ENCODE measurements around the gene MRAS. TPM values are rescaled to one million over a fixed set of nuclear protein-coding genes. Genes with fewer than 3 reads are reported as not detected.

The MRAS gene
- total RNA-seq, 1 experiment from 2014 or later, result 13.2 TPM

DNA sequence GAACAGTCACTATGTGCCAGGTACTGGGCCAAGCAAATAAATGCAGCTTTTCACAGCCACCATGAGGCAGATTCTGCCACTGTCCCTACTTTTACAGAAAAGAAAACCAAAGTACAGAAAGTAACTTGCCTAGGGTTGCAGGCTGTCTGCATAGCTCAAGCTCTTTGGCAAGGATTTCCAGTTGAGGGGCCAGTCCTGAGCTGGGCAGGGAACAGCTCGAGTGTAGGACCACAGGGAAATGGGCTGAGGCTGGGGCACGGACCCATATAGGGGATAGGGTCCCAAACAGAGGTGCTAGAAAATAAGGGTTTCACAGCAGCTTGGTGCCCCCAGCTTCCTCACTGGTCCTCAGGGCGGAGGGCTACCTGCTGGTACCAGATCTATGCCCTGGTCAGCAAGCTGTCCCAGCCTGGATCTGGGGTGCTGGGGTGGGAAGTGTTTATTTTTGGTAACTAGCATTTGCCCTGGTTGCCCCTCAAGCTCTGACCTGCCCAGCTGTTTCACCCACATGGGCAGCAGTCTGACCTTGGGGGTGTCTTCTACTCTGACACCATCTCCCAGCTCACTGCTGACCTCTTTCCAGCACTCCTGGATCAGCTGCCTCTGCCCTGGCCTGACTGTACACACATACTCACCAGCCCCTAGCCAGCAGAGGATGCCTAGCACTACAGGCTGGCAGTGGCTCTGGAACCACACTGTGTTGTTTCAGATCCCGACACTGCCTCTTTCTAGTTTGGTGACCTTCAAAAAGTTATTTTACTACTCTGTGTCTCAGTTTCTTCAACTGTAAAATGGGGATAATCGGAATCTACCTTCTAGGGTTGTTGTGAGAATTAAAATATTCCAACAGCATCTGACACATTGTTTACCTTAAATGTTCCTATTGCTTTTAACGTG lies 16.2 kb downstream of the MRAS start:
- TF ChIP-seq, protein P1, sequence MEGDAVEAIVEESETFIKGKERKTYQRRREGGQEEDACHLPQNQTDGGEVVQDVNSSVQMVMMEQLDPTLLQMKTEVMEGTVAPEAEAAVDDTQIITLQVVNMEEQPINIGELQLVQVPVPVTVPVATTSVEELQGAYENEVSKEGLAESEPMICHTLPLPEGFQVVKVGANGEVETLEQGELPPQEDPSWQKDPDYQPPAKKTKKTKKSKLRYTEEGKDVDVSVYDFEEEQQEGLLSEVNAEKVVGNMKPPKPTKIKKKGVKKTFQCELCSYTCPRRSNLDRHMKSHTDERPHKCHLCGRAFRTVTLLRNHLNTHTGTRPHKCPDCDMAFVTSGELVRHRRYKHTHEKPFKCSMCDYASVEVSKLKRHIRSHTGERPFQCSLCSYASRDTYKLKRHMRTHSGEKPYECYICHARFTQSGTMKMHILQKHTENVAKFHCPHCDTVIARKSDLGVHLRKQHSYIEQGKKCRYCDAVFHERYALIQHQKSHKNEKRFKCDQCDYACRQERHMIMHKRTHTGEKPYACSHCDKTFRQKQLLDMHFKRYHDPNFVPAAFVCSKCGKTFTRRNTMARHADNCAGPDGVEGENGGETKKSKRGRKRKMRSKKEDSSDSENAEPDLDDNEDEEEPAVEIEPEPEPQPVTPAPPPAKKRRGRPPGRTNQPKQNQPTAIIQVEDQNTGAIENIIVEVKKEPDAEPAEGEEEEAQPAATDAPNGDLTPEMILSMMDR (IDR thresholded peaks at IDR 0.05; ENCODE audit: unreplicated experiment), result no peak
- Mint-ChIP-seq H3K27ac (ENCODE audit: unreplicated experiment) (no peak overlapping the region), H3K27me3 (ENCODE audit: unreplicated experiment) (peaks cover 40% of the 10 kb centered on the region), H3K9me3 (ENCODE audit: low read depth, unreplicated experiment) (no peaks in the 10 kb centered on the region), H3K4me1 (ENCODE audit: low read depth, unreplicated experiment) (no peaks in the 10 kb centered on the region), H3K4me3 (ENCODE audit: low read depth, unreplicated experiment) (no peak overlapping the region), H3K36me3 (ENCODE audit: insufficient read depth, unreplicated experiment) (no peaks in the 10 kb centered on the region)
- intact Hi-C loops (cut with micrococcal nuclease; ENCODE audit: unreplicated experiment), result no loop called here
- CTCF ChIA-PET, result interaction anchor here (0.6 to 1.2 kb wide), 2 partner anchors 10 to 218 kb away, joined by 4 to 7 read pairs; no protein-coding TSS in a partner anchor
- DNase-seq, result no peak
- BruUV-seq (replicated peaks), result no TSS peak

DNA sequence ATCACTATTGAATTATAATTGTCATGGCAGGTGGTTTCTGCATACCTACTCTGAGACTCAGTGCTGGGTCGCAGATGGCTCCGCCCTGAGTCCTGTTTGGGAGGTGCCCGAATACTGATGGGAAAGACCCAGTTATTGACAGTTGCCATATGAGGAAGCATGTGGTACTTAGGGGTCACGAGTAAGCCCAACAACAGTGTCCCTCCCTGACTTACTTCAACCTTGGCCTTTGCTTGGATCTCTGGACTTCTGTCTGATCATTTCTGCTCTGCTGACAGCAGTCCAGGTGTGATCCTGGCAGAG lies 16.8 kb downstream of the MRAS start:
- peaks cover 44% of the 10 kb centered on the region for H3K27me3 Mint-ChIP-seq (ENCODE audit: unreplicated experiment)
- BruUV-seq (replicated peaks), result no TSS peak
- TF ChIP-seq, protein P1 (IDR thresholded peaks at IDR 0.05; ENCODE audit: unreplicated experiment), result no peak
- no peaks in the 10 kb centered on the region for H3K4me1 Mint-ChIP-seq (ENCODE audit: low read depth, unreplicated experiment)
- CTCF ChIA-PET, result interaction anchor here (1.2 kb wide), 1 partner anchor 10 kb away, joined by 4 read pairs; no protein-coding TSS in a partner anchor
- H3K9me3 Mint-ChIP-seq (ENCODE audit: low read depth, unreplicated experiment), result no peaks in the 10 kb centered on the region
- H3K4me3 Mint-ChIP-seq (ENCODE audit: low read depth, unreplicated experiment), result no peak overlapping the region
- no peaks in the 10 kb centered on the region for H3K36me3 Mint-ChIP-seq (ENCODE audit: insufficient read depth, unreplicated experiment)
- no peak for DNase-seq
- intact Hi-C loops (cut with micrococcal nuclease; ENCODE audit: unreplicated experiment), result no loop called here
- H3K27ac Mint-ChIP-seq (ENCODE audit: unreplicated experiment), result no peak overlapping the region

DNA sequence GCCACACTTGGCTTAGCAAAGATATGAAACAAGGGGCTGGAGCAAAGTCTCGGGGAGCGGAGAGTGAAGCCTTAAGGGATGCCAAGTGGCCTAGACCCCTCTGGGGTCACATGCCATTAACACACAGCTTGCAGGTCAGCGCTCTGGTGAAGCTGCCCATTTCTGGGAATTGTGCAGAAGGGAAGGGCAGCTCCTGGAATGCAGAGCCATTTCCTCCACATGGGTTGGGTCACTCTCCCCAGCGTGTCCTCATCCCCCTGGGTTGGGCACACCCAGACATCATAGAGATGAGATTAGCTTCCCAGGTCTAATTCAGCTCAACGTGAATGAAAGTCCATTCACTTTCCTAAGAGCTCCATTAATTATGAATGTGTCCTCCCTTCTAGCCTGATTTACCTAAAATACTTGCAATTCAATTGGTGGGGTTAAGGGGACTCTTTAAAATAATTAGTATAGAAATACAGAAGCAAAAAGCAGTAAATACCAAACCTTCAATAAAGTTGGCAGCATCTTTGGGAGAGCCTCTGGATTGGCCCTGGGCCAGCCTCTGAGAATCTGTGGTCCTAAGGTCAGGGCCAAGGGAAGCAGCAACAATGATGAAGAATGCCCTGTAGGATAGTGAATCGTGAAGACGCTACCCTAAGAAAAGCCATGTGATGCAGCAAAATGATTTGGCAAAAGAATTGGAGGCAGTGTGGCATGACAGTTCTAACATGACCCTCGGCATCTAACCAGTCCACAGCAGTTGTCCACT lies 17.8 kb downstream of the MRAS start:
- CTCF ChIA-PET, result interaction anchor here (0.6 kb wide), 1 partner anchor 26 kb away, joined by 4 read pairs; no protein-coding TSS in a partner anchor
- Mint-ChIP-seq H3K27ac (ENCODE audit: unreplicated experiment) (no peak overlapping the region), H3K4me3 (ENCODE audit: low read depth, unreplicated experiment) (no peak overlapping the region), H3K27me3 (ENCODE audit: unreplicated experiment) (peaks cover 54% of the 10 kb centered on the region), H3K36me3 (ENCODE audit: insufficient read depth, unreplicated experiment) (no peaks in the 10 kb centered on the region), H3K9me3 (ENCODE audit: low read depth, unreplicated experiment) (no peaks in the 10 kb centered on the region), H3K4me1 (ENCODE audit: low read depth, unreplicated experiment) (no peaks in the 10 kb centered on the region)
- TF ChIP-seq, protein P1 (IDR thresholded peaks at IDR 0.05; ENCODE audit: unreplicated experiment), result no peak
- BruUV-seq (replicated peaks), result no TSS peak
- DNase-seq, result no peak
- intact Hi-C loops (cut with micrococcal nuclease; ENCODE audit: unreplicated experiment), result no loop called here

DNA sequence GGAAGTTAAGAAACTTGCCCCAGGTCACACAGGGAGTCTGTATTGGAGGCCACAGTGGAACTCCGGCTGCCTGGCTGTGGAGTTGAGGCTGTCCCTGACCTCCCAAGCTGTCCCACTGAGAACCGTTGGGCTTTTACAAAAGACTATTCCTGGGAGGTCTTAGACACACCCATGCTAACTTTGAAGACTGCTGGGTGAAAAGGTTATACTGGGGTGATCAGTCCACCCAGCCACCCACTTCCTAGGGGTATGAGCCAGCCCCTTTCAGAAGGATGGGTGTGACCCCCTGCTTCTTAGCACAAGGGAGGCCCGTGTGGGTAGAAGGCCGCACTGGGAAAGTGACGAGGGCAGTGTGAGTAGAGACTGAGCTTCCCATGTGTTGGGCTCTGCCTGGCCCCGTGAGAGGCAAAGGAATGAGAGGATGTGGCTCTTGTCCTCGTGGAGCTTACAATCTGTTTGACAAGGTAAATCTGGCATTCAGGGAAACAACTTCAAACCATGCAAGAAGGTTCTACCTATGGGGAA lies 19.0 kb downstream of the MRAS start:
- H3K27me3 Mint-ChIP-seq (ENCODE audit: unreplicated experiment), result peaks cover 63% of the 10 kb centered on the region
- TF ChIP-seq, protein P1 (IDR thresholded peaks at IDR 0.05; ENCODE audit: unreplicated experiment), result no peak
- H3K4me3 Mint-ChIP-seq (ENCODE audit: low read depth, unreplicated experiment), result no peak overlapping the region
- no peaks in the 10 kb centered on the region for H3K9me3 Mint-ChIP-seq (ENCODE audit: low read depth, unreplicated experiment)
- BruUV-seq (replicated peaks), result no TSS peak
- no peaks in the 10 kb centered on the region for H3K4me1 Mint-ChIP-seq (ENCODE audit: low read depth, unreplicated experiment)
- no peaks in the 10 kb centered on the region for H3K36me3 Mint-ChIP-seq (ENCODE audit: insufficient read depth, unreplicated experiment)
- no peak overlapping the region for H3K27ac Mint-ChIP-seq (ENCODE audit: unreplicated experiment)
- CTCF ChIA-PET, result interaction anchor here (1.2 kb wide), 1 partner anchor 52 kb away, joined by 4 read pairs; no protein-coding TSS in a partner anchor
- intact Hi-C loops (cut with micrococcal nuclease; ENCODE audit: unreplicated experiment), result no loop called here
- no peak for DNase-seq

All from Calu3 (cell line).